Cardiac septum (tissue), 1 donor: ENCODE measurements around the gene ATG16L1. TPM values are rescaled to one million over a fixed set of nuclear protein-coding genes. Genes with fewer than 3 reads are reported as not detected.

Experiments used
- DNase-seq: peaks from one replicate; pipeline ENCODE4 v3.0.0-alpha.2; 2020; ENCODE audit warnings: low spot score
- intact Hi-C: fragments of 100-400 bp; cut with DNase I; formaldehyde crosslinking; loops from one replicate; pipeline ENCODE4 v1.14.0; 2022
- total RNA-seq: library from RNA; stranded (reverse); fragmentation: NEBNext Ultra II Directional; extraction: Animal tissue kit (Norgen Biotek cat#: 25700); gene quantifications from one replicate; pipeline ENCODE4 v1.2.1, GENCODE V29; 2021
- donor health status: DM: no; HTN: no; CAD: no.

The ATG16L1 gene
- total RNA-seq, 1 donor from 2014 or later: 17.5 TPM

- no peak for DNase-seq
- intact Hi-C loops: loop anchor here (2.0 to 5.0 kb wide), 3 partner anchors 152 to 644 kb away; no protein-coding TSS in a partner anchor
Observed at GRCh38 chr2:233250985-233251305, 528 bp upstream of the ATG16L1 start.

- DNase-seq: no peak
- intact Hi-C loops: loop anchor here (5.0 kb wide), 1 partner anchor 400 kb away; no protein-coding TSS in a partner anchor
Observed at GRCh38 chr2:233252227-233252626, 754 bp downstream of the ATG16L1 start.

- no peak for DNase-seq
- intact Hi-C loops: no loop called here
Observed at GRCh38 chr2:233255151-233255550, 3.7 kb downstream of the ATG16L1 start.

- no peak for DNase-seq
- intact Hi-C loops: no loop called here
Observed at GRCh38 chr2:233256048-233256447, 4.6 kb downstream of the ATG16L1 start.

- intact Hi-C loops: no loop called here
- DNase-seq: no peak
Observed at GRCh38 chr2:233258211-233258610, 6.7 kb downstream of the ATG16L1 start.

GRCh38 chr2:233259730-233260129, 8.3 kb downstream of the ATG16L1 start:
- no peak for DNase-seq
- intact Hi-C loops: no loop called here

- no peak for DNase-seq
- intact Hi-C loops: no loop called here
Observed at GRCh38 chr2:233260661-233261060, 9.2 kb downstream of the ATG16L1 start.

GRCh38 chr2:233261819-233262555, 10.5 kb downstream of the ATG16L1 start:
- no peak for DNase-seq
- intact Hi-C loops: no loop called here

- DNase-seq: no peak
- intact Hi-C loops: no loop called here
Observed at GRCh38 chr2:233262562-233262961, 11.1 kb downstream of the ATG16L1 start.

GRCh38 chr2:233263045-233263570, 11.6 kb downstream of the ATG16L1 start:
- intact Hi-C loops: no loop called here
- no peak for DNase-seq

- intact Hi-C loops: no loop called here
- no peak for DNase-seq
Observed at GRCh38 chr2:233264667-233265066, 13.2 kb downstream of the ATG16L1 start.

- no peak for DNase-seq
- intact Hi-C loops: no loop called here
Observed at GRCh38 chr2:233265899-233266431, 14.5 kb downstream of the ATG16L1 start.

GRCh38 chr2:233266481-233266880, 15.0 kb downstream of the ATG16L1 start:
- intact Hi-C loops: no loop called here
- no peak for DNase-seq

GRCh38 chr2:233267516-233268245, 16.2 kb downstream of the ATG16L1 start:
- DNase-seq: no peak
- intact Hi-C loops: no loop called here

GRCh38 chr2:233270366-233270765, 18.9 kb downstream of the ATG16L1 start:
- intact Hi-C loops: no loop called here
- no peak for DNase-seq

GRCh38 chr2:233270951-233271350, 19.5 kb downstream of the ATG16L1 start:
- no peak for DNase-seq
- intact Hi-C loops: no loop called here

- intact Hi-C loops: no loop called here
- DNase-seq: no peak
Observed at GRCh38 chr2:233271693-233272092, 20.2 kb downstream of the ATG16L1 start.

GRCh38 chr2:233273120-233273519, 21.6 kb downstream of the ATG16L1 start:
- intact Hi-C loops: no loop called here
- no peak for DNase-seq

GRCh38 chr2:233275223-233275622, 23.8 kb downstream of the ATG16L1 start:
- no peak for DNase-seq
- intact Hi-C loops: no loop called here

GRCh38 chr2:233278921-233279320, 27.4 kb downstream of the ATG16L1 start:
- DNase-seq: no peak
- intact Hi-C loops: no loop called here
